Measurements from ENCODE around the gene PDE8A. TPM values are rescaled to one million over a fixed set of nuclear protein-coding genes. Genes with fewer than 3 reads are reported as not detected.

Gene PDE8A
- total RNA-seq, 1 donor from 2014 or later, result 22.7 TPM

- TF ChIP-seq CTCF (IDR thresholded peaks at IDR 0.05), result no peak
- Mint-ChIP-seq H3K27ac (ENCODE audit: unreplicated experiment) (no peak overlapping the region), H3K36me3 (ENCODE audit: low read depth) (peaks cover 14% of the 10 kb centered on the region), H3K4me1 (ENCODE audit: low read depth) (no peaks in the 10 kb centered on the region), H3K27me3 (ENCODE audit: low read depth) (no peaks in the 10 kb centered on the region), H3K9me3 (ENCODE audit: low read depth) (no peaks in the 10 kb centered on the region), H3K4me3 (ENCODE audit: unreplicated experiment) (no peak overlapping the region)
- no peak for DNase-seq (ENCODE audit: low spot score)
Measured at GRCh38 chr15:85108136-85108535, 126.5 kb downstream of the PDE8A start.

- no peak overlapping the region for H3K4me3 Mint-ChIP-seq (ENCODE audit: unreplicated experiment)
- H3K27me3 Mint-ChIP-seq (ENCODE audit: low read depth), result no peaks in the 10 kb centered on the region
- no peak for TF ChIP-seq CTCF (IDR thresholded peaks at IDR 0.05)
- no peaks in the 10 kb centered on the region for H3K4me1 Mint-ChIP-seq (ENCODE audit: low read depth)
- DNase-seq (ENCODE audit: low spot score), result no peak
- no peak overlapping the region for H3K27ac Mint-ChIP-seq (ENCODE audit: unreplicated experiment)
- H3K9me3 Mint-ChIP-seq (ENCODE audit: low read depth), result no peaks in the 10 kb centered on the region
- peaks cover 11% of the 10 kb centered on the region for H3K36me3 Mint-ChIP-seq (ENCODE audit: low read depth)
Measured at GRCh38 chr15:85109333-85109732, 127.7 kb downstream of the PDE8A start.

GRCh38 chr15:85112997-85113396 lies 131.3 kb downstream of the PDE8A start:
- no peak for DNase-seq (ENCODE audit: low spot score)
- no peak for TF ChIP-seq CTCF (IDR thresholded peaks at IDR 0.05)
- Mint-ChIP-seq H3K36me3 (ENCODE audit: low read depth) (peaks cover 25% of the 10 kb centered on the region), H3K9me3 (ENCODE audit: low read depth) (no peaks in the 10 kb centered on the region), H3K27me3 (ENCODE audit: low read depth) (no peaks in the 10 kb centered on the region), H3K4me3 (ENCODE audit: unreplicated experiment) (no peak overlapping the region), H3K27ac (ENCODE audit: unreplicated experiment) (no peak overlapping the region), H3K4me1 (ENCODE audit: low read depth) (peaks cover 3% of the 10 kb centered on the region)

GRCh38 chr15:85114886-85115285 lies 133.2 kb downstream of the PDE8A start:
- Mint-ChIP-seq H3K4me3 (ENCODE audit: unreplicated experiment) (no peak overlapping the region), H3K27ac (ENCODE audit: unreplicated experiment) (no peak overlapping the region), H3K9me3 (ENCODE audit: low read depth) (no peaks in the 10 kb centered on the region), H3K36me3 (ENCODE audit: low read depth) (peaks cover 26% of the 10 kb centered on the region), H3K4me1 (ENCODE audit: low read depth) (peaks cover 3% of the 10 kb centered on the region), H3K27me3 (ENCODE audit: low read depth) (no peaks in the 10 kb centered on the region)
- DNase-seq (ENCODE audit: low spot score), result no peak
- TF ChIP-seq CTCF (IDR thresholded peaks at IDR 0.05), result no peak

- no peaks in the 10 kb centered on the region for H3K27me3 Mint-ChIP-seq (ENCODE audit: low read depth)
- H3K9me3 Mint-ChIP-seq (ENCODE audit: low read depth), result no peaks in the 10 kb centered on the region
- H3K4me1 Mint-ChIP-seq (ENCODE audit: low read depth), result peaks cover 3% of the 10 kb centered on the region
- DNase-seq (ENCODE audit: low spot score), result no peak
- no peak for TF ChIP-seq CTCF (IDR thresholded peaks at IDR 0.05)
- peaks cover 29% of the 10 kb centered on the region for H3K36me3 Mint-ChIP-seq (ENCODE audit: low read depth)
- H3K27ac Mint-ChIP-seq (ENCODE audit: unreplicated experiment), result no peak overlapping the region
- H3K4me3 Mint-ChIP-seq (ENCODE audit: unreplicated experiment), result no peak overlapping the region
Measured at GRCh38 chr15:85116066-85116465, 134.4 kb downstream of the PDE8A start.

Measured in chondrocyte (in vitro differentiated cells).